Suprapubic skin (tissue), 4 donors: ENCODE measurements around the gene WASHC4. TPM values are rescaled to one million over a fixed set of nuclear protein-coding genes. Genes with fewer than 3 reads are reported as not detected.

Experiments
- DNase-seq, 2 donors: peaks; one replicate each; pipeline ENCODE4 v3.0.0-alpha.2; 2019; ENCODE audit warnings: low spot score in 2 of 2
- H3K27ac ChIP-seq: fragments of 200-600 bp; sonication (generic); one replicate; pipeline ENCODE4 v1.5.1; 2019
- H3K27me3 ChIP-seq: fragments of 200-600 bp; sonication (generic); one replicate; pipeline ENCODE4 v1.5.1; 2019
- H3K36me3 ChIP-seq: fragments of 200-600 bp; sonication (generic); one replicate; pipeline ENCODE4 v1.5.1; 2019
- H3K4me1 ChIP-seq: fragments of 200-600 bp; sonication (generic); one replicate; pipeline ENCODE4 v1.5.1; 2019
- H3K4me3 ChIP-seq: fragments of 200-600 bp; sonication (generic); one replicate; pipeline ENCODE4 v1.5.1; 2019; ENCODE audit warnings: mild to moderate bottlenecking
- H3K9me3 ChIP-seq: fragments of 200-600 bp; sonication (generic); one replicate; pipeline ENCODE4 v1.5.1; 2019
- CTCF ChIP-seq, 2 donors: fragments of 200-600 bp in 1 of 2; fragments of 450-650 bp in 1 of 2; sonication (generic) in 1 of 2; IDR thresholded peaks; one replicate each; pipeline ENCODE4 v1.5.1; 2016 to 2019; ENCODE audit warnings: antibody characterized with exemption in 2 of 2, mild to moderate bottlenecking in 1 of 2, moderate library complexity in 1 of 2
- EP300 ChIP-seq: sonication (generic); formaldehyde crosslinking; IDR thresholded peaks from one replicate; pipeline ENCODE4 v1.6.1; 2017; ENCODE audit warnings: antibody characterized with exemption
- POLR2A ChIP-seq, 2 donors: fragments of 450-650 bp; IDR thresholded peaks; one replicate each; pipeline ENCODE4 v1.6.1; 2017; ENCODE audit warnings: antibody characterized with exemption in 2 of 2, mild to moderate bottlenecking in 2 of 2, moderate library complexity in 2 of 2
- POLR2AphosphoS5 ChIP-seq, 3 donors: sonication (generic); formaldehyde crosslinking; IDR thresholded peaks; one replicate each; pipeline ENCODE4 v1.6.1; 2017; ENCODE audit warnings: antibody characterized with exemption in 3 of 3
- WGBS: methylation state at CpG from one replicate; pipeline ENCODE4 v1.1.5; 2018; 5-methylcytosine and 5-hydroxymethylcytosine counted together
- total RNA-seq, 4 donors: library from RNA; depleted of rRNA; stranded (reverse); fragments of >200 nt; gene quantifications; one replicate each; pipeline ENCODE4 v1.1.0, GENCODE V29; 2016

Gene WASHC4
- total RNA-seq, 4 donors from 2014 or later = 24.9 to 66.5 (median 30.4) TPM

- H3K4me3 ChIP-seq = no peak overlapping the region
- peak overlapping the region; percentile 59 for H3K27ac ChIP-seq
- H3K36me3 ChIP-seq = peaks cover 74% of the 10 kb centered on the region
- 45% methylated on average over 9 of the region's 9 CpGs for WGBS
- H3K9me3 ChIP-seq = no peaks in the 10 kb centered on the region
- no peaks in the 10 kb centered on the region for H3K27me3 ChIP-seq
- peaks cover 37% of the 10 kb centered on the region for H3K4me1 ChIP-seq
- DNase-seq = no peak
- TF ChIP-seq POLR2AphosphoS5 (IDR thresholded peaks at IDR 0.05) (no peak), POLR2A (IDR thresholded peaks at IDR 0.05) (no peak), EP300 (no peak), CTCF (IDR thresholded peaks at IDR 0.05) (no peak)
These were observed 107.3 kb downstream of the WASHC4 start for GRCh38 chr12:105214670-105215375.

GRCh38 chr12:105218434-105218833 is 110.9 kb downstream of the WASHC4 start:
- Histone ChIP-seq H3K4me1 (peaks cover 69% of the 10 kb centered on the region), H3K4me3 (no peak overlapping the region), H3K27me3 (no peaks in the 10 kb centered on the region), H3K36me3 (peaks cover 69% of the 10 kb centered on the region), H3K9me3 (no peaks in the 10 kb centered on the region), H3K27ac (peak overlapping the region; percentile 56)
- 30% methylated on average over 7 of the region's 7 CpGs for WGBS
- no peak for TF ChIP-seq CTCF (IDR thresholded peaks at IDR 0.05)
- no peak for TF ChIP-seq EP300
- TF ChIP-seq POLR2AphosphoS5 (IDR thresholded peaks at IDR 0.05) = no peak
- no peak for TF ChIP-seq POLR2A (IDR thresholded peaks at IDR 0.05)
- DNase-seq = no peak

Other genes with a start within 250 kb of the WASHC4 start
- gene SLC41A2, start 149.4 kb upstream of the WASHC4 start, total RNA-seq = 10 to 100 TPM in 1 of 4 donors, 1 to 10 TPM in 3; 1.8 to 14.6 (median 6.6) TPM
- gene NOPCHAP1, start 121.4 kb upstream of the WASHC4 start, total RNA-seq = 1 to 10 TPM; 4.7 to 9.9 (median 6.6) TPM
- gene ALDH1L2, start 23.3 kb upstream of the WASHC4 start, total RNA-seq = 1 to 10 TPM; 1.3 to 7.6 (median 3.9) TPM
- gene APPL2, start 128.4 kb downstream of the WASHC4 start, total RNA-seq = 100 to 1,000 TPM in 3 of 4 donors, 10 to 100 TPM in 1; 95.2 to 172 (median 110) TPM
- gene C12orf75, start 223.0 kb downstream of the WASHC4 start, total RNA-seq = 10 to 100 TPM; 17.4 to 28.5 (median 25.3) TPM